Lung (tissue), 16 donors: ENCODE results near the gene NUDT2. TPM values are rescaled to one million over a fixed set of nuclear protein-coding genes. Genes with fewer than 3 reads are reported as not detected.

Source experiments
- ATAC-seq: fragments of 200-7000 bp; cut with Tn5 transposase; one replicate; pipeline ENCODE4 v1.9.1; 2020; ENCODE audit warnings: moderate number of reproducible peaks; ENCODE audit not compliant: insufficient read depth, low FRiP score
- DNase-seq, 3 donors: peaks; one replicate each; pipeline ENCODE4 v3.0.0-alpha.2; 2013 to 2017
- H3K27ac ChIP-seq, 2 donors: one replicate each; pipeline ENCODE4 v1.5.1; 2013; ENCODE audit warnings: mild to moderate bottlenecking in 2 of 2, moderate library complexity in 2 of 2, control low read depth in 1 of 2, inconsistent platforms in 1 of 2, low read depth in 1 of 2, low read length in 1 of 2
- H3K27me3 ChIP-seq, 3 donors: one replicate each; pipeline ENCODE4 v1.5.1; 2013; ENCODE audit warnings: low read length in 2 of 3; ENCODE audit not compliant: control insufficient read depth in 3 of 3, insufficient read depth in 3 of 3
- H3K36me3 ChIP-seq, 4 donors: one replicate each; pipeline ENCODE4 v1.5.1; 2013; ENCODE audit warnings: low read length in 4 of 4, mild to moderate bottlenecking in 1 of 4, moderate library complexity in 1 of 4; ENCODE audit not compliant: control insufficient read depth in 4 of 4, insufficient read depth in 4 of 4
- H3K4me1 ChIP-seq, 5 donors: one replicate each; pipeline ENCODE4 v1.5.1; 2013; ENCODE audit warnings: low read length in 5 of 5, mild to moderate bottlenecking in 2 of 5, moderate library complexity in 1 of 5; ENCODE audit not compliant: control insufficient read depth in 5 of 5, insufficient read depth in 5 of 5
- H3K4me3 ChIP-seq: one replicate; pipeline ENCODE4 v1.5.1; 2013; ENCODE audit warnings: mild to moderate bottlenecking, control low read depth, moderate library complexity
- H3K9ac ChIP-seq, 2 donors: one replicate each; pipeline ENCODE4 v1.5.1; 2013; ENCODE audit warnings: low read length in 2 of 2, control low read depth in 1 of 2; ENCODE audit not compliant: insufficient read depth in 1 of 2
- H3K9me3 ChIP-seq, 4 donors: one replicate each; pipeline ENCODE4 v1.5.1; 2013; ENCODE audit warnings: low read length in 3 of 4, mild to moderate bottlenecking in 1 of 4, moderate library complexity in 1 of 4; ENCODE audit not compliant: control insufficient read depth in 4 of 4, insufficient read depth in 3 of 4
- WGBS, 2 donors: extraction: QIAGEN DNeasy Blood & Tissue Kit; methylation state at CpG; one replicate each; pipeline ENCODE4 v1.1.7; 2013; 5-methylcytosine and 5-hydroxymethylcytosine counted together
- long read RNA-seq, 5 donors: transcript quantifications; one replicate each; lab custom pipeline, GENCODE V29; 2026
- polyA plus RNA-seq, 2 donors: library from polyadenylated mRNA; stranded (reverse); fragments of 200-250 nt; gene quantifications; one replicate each; pipeline ENCODE4 v1.2.1, GENCODE V29; 2013
- total RNA-seq, 2 donors: library from RNA; depleted of rRNA in 1 of 2; stranded (reverse); fragments of >200 nt in 1 of 2; gene quantifications; one replicate each; pipeline ENCODE4 v1.2.1, GENCODE V29; 2014 to 2021
- TF ChIP-seq, protein P1 (sequence below): IDR thresholded peaks from 2 replicates; pipeline ENCODE4 v1.5.1; 2012; ENCODE audit warnings: mild to moderate bottlenecking; ENCODE audit errors: control extremely low read depth, extremely low read depth
- donor health status: control.
- donor health status: control.
- donor health status: Bipolar disorder and iron deficiency.
- donor health status: healthy.
- donor health status: DM: yes; HTN: yes; CAD: no.

Gene NUDT2
- total RNA-seq, result 10 to 100 TPM; 11.7 to 12.5 TPM
- polyA plus RNA-seq, result 10 to 100 TPM; 18.7 to 20.1 TPM
- long read RNA-seq, donor 1, partial matches to known transcripts, result 11 of 15 reads
- long read RNA-seq, donor 1, other reads (novel, unspliced or antisense), result 0 of 15 reads
- long read RNA-seq, donor 2, partial matches to known transcripts, result 0 of 1 reads
- long read RNA-seq, donor 2, other reads (novel, unspliced or antisense), result 0 of 1 reads
- long read RNA-seq, donor 3, partial matches to known transcripts, result 8 of 12 reads
- long read RNA-seq, donor 3, other reads (novel, unspliced or antisense), result 0 of 12 reads
- long read RNA-seq, donor 4, partial matches to known transcripts, result 14 of 17 reads
- long read RNA-seq, donor 4, other reads (novel, unspliced or antisense), result 0 of 17 reads
- long read RNA-seq, donor 5, transcript NUDT2-201 (4 exons, 960 nt), result major isoform, 8 of 26 reads
- long read RNA-seq, donor 5, partial matches to known transcripts, result 17 of 26 reads
- long read RNA-seq, donor 5, other reads (novel, unspliced or antisense), result 0 of 26 reads

DNA sequence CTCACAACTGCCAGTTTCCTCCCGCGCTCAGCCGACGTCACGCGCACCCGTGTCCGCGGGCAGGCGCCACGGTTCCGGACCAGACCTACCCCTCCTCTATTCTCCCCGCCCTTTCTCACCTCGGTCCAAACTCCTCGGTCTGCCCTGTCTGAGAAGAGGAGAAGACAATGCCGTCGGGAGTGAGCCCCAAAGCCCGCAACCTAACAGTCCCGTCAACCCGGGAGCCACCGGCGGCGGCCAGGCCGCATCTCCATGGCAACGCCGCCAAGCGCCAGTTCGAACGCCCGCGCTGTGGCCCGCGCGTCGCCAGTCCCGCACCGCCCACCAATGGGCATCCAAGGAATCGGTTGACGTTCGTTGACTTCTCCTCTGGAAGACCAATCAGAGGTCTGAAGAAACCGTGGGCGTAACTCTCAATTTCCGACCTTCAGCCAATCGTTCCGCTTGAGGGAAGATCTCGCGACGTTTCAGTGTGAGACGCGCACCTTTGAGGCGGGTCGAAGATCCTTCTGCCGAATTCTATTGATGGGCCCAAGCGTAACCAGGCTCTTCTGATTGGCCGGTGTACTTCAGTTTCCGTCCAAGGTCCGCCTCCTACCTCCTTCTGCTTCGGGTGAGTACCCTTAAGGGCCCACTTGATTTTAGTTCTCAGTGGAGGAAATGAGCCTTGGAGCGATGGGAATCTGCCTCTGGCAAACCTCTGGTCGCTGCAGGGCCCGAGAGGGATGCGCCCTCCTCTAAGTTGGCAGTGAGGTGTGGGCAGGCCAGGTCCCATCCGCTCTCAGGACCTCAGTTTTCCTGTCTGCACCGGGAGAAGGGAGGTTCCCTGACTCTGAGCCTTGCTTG is at the start of gene NUDT2, which contains the start of gene KIF24:
Gene NUDT2 (plus strand): TSS at position 583 of the 846 bp plus-strand sequence. CDS start 9,471 bp downstream, outside the sequence.
Gene KIF24 (minus strand): TSS at position 282 of the 846 bp plus-strand sequence. CDS start 17,922 bp downstream, outside the sequence.
- Histone ChIP-seq H3K27me3 (no peaks in the 10 kb centered on the region), H3K9me3 (no peaks in the 10 kb centered on the region), H3K36me3 (peaks cover 0 to 3% (median 1%) of the 10 kb centered on the region in 4 donors), H3K4me3 (peak within 1 kb of the TSS; percentile 72), H3K4me1 (peaks cover 0 to 10% (median 6%) of the 10 kb centered on the region in 5 donors), H3K9ac (peak within 1 kb of the TSS; percentile 93 to 99), H3K27ac (peak within 1 kb of the TSS; percentile 89)
- TF ChIP-seq, protein P1, sequence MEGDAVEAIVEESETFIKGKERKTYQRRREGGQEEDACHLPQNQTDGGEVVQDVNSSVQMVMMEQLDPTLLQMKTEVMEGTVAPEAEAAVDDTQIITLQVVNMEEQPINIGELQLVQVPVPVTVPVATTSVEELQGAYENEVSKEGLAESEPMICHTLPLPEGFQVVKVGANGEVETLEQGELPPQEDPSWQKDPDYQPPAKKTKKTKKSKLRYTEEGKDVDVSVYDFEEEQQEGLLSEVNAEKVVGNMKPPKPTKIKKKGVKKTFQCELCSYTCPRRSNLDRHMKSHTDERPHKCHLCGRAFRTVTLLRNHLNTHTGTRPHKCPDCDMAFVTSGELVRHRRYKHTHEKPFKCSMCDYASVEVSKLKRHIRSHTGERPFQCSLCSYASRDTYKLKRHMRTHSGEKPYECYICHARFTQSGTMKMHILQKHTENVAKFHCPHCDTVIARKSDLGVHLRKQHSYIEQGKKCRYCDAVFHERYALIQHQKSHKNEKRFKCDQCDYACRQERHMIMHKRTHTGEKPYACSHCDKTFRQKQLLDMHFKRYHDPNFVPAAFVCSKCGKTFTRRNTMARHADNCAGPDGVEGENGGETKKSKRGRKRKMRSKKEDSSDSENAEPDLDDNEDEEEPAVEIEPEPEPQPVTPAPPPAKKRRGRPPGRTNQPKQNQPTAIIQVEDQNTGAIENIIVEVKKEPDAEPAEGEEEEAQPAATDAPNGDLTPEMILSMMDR, result no peak
- whole genome bisulfite sequencing, 2 donors, result 0% methylated on average over 64 of the region's 64 CpGs
- DNase-seq (peak; percentile 99 to 100 (median 100)), ATAC-seq (peak; percentile 97)

GRCh38 chr9:34282096-34282495 is 47.3 kb upstream of the NUDT2 start:
- Histone ChIP-seq H3K9me3 (no peaks in the 10 kb centered on the region), H3K4me3 (no peak overlapping the region), H3K27ac (no peak overlapping the region), H3K36me3 (no peaks in the 10 kb centered on the region), H3K4me1 (peaks cover 0 to 9% (median 0%) of the 10 kb centered on the region in 5 donors), H3K9ac (no peak overlapping the region), H3K27me3 (no peaks in the 10 kb centered on the region)
- TF ChIP-seq, protein P1, result no peak
- ATAC-seq, result no peak
- whole genome bisulfite sequencing, 2 donors, result 81 to 88% methylated on average over 1 of the region's 1 CpG
- DNase-seq, result peak in 2 of 3 donors; percentile 54 to 76

GRCh38 chr9:34289159-34289558 is 40.2 kb upstream of the NUDT2 start:
- WGBS, 2 donors, result 91 to 96% methylated on average over 2 of the region's 2 CpGs

More at GRCh38 chr9:34289159-34289558, 40.2 kb upstream of the NUDT2 start:
- Histone ChIP-seq H3K9me3 (no peaks in the 10 kb centered on the region), H3K27me3 (no peaks in the 10 kb centered on the region), H3K9ac (no peak overlapping the region), H3K27ac (no peak overlapping the region), H3K4me3 (no peak overlapping the region), H3K4me1 (no peaks in the 10 kb centered on the region), H3K36me3 (no peaks in the 10 kb centered on the region)
- ATAC-seq (no peak), DNase-seq (no peak)
- TF ChIP-seq, protein P1, result no peak
